Measurements from ENCODE around the gene MCHR1. TPM values are rescaled to one million over a fixed set of nuclear protein-coding genes. Genes with fewer than 3 reads are reported as not detected.

MCHR1 gene
- total and polyA plus RNA-seq, 9 of the 15 experiments (the other 6 are each of a cell fraction or from before 2014, with no cell fraction given) = 0.03 to 0.50 TPM; not detected in 7

DNA sequence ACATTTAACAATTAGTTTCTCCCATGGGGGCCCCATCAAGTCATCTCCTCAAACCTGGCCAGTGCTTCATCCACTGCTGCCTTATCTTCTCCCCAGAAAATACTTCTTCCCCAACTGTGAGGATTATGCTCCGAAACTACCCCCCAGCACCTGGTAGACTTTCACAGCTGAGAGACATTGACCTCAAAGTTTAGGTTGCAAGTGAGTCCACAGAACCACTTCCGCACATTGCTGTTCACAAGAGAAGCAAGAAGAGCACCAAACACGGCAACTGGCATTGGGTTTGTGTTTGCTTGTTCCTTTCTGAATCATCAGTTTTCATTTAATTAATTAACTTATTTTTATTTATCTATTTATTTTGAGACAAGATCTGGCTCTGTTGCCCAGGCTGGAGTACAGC is 6.1 kb downstream of the MCHR1 start:
- ATAC-seq = no peak
- 16% methylated on average over 3 of the region's 3 CpGs for WGBS (ENCODE audit: insufficient coverage, low coverage, missing lambda C conversion rate)
- Histone ChIP-seq H3K27ac (ENCODE audit: extremely low read depth, low read depth, low read length) (no peak overlapping the region), H3K36me3 (ENCODE audit: control insufficient read depth, insufficient read depth, low read length) (no peaks in the 10 kb centered on the region), H3K9me3 (replicated peaks; ENCODE audit: control insufficient read depth, insufficient read depth, low read depth, low read length) (no peaks in the 10 kb centered on the region), H3K9ac (ENCODE audit: insufficient read depth in 1 of 2, low read depth in 2 of 2, low read length in 2 of 2) (no peak overlapping the region), H3K79me2 (ENCODE audit: control insufficient read depth, insufficient read depth, low read length) (no peaks in the 10 kb centered on the region), H3K4me1 (replicated peaks in 1 of 2; ENCODE audit: control insufficient read depth in 2 of 2, insufficient read depth in 2 of 2, low read length in 2 of 2) (peaks cover 0 to 5% of the 10 kb centered on the region in 2 experiments; a peak in 2 of 5 replicates), H3K9me1 (ENCODE audit: control insufficient read depth, insufficient read depth, low read length) (no peaks in the 10 kb centered on the region), H3K4me3 (no peak overlapping the region), H2AFZ (ENCODE audit: low read depth, low read length) (no peak overlapping the region), H4K20me1 (replicated peaks; ENCODE audit: control insufficient read depth, insufficient read depth, low read length) (no peaks in the 10 kb centered on the region), H3K27me3 (ENCODE audit: control insufficient read depth in 2 of 2, insufficient read depth in 2 of 2, low read length in 2 of 2) (peaks cover 0 to 16% of the 10 kb centered on the region in 2 experiments; a peak in 2 of 5 replicates), H3K4me2 (ENCODE audit: insufficient read depth, low read length) (no peak overlapping the region)
- no peak for FAIRE-seq
- ChIA-PET POLR2A (interaction anchor here (0.7 to 0.8 kb wide), 2 partner anchors 8 to 34 kb away, joined by 3 read pairs; no protein-coding TSS in a partner anchor), CTCF (ENCODE audit: low intra/inter-chr PET ratio) (no interaction called here)
- intact Hi-C loops (cut with micrococcal nuclease) (no loop called here), in situ Hi-C loops (cut with MboI) (loop anchor here (10.0 kb wide), 1 partner anchor 69 kb away; no protein-coding TSS in a partner anchor)
- no peak for DNase-seq (ENCODE audit: extremely low read depth in 1 of 4, low spot score in 3 of 4)
- BruUV-seq (replicated peaks) = no TSS peak
- TF ChIP-seq, protein P1, sequence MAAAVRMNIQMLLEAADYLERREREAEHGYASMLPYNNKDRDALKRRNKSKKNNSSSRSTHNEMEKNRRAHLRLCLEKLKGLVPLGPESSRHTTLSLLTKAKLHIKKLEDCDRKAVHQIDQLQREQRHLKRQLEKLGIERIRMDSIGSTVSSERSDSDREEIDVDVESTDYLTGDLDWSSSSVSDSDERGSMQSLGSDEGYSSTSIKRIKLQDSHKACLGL (CRISPR knock-in tag; IDR thresholded peaks at IDR 0.05; ENCODE audit: borderline replicate concordance, poor library complexity, severe bottlenecking) = no peak
- TF ChIP-seq, protein P2, sequence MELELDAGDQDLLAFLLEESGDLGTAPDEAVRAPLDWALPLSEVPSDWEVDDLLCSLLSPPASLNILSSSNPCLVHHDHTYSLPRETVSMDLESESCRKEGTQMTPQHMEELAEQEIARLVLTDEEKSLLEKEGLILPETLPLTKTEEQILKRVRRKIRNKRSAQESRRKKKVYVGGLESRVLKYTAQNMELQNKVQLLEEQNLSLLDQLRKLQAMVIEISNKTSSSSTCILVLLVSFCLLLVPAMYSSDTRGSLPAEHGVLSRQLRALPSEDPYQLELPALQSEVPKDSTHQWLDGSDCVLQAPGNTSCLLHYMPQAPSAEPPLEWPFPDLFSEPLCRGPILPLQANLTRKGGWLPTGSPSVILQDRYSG (tag; conservative IDR thresholded peaks at IDR 0.05; ENCODE audit: low read depth) = no peak
- TF ChIP-seq, protein P3, sequence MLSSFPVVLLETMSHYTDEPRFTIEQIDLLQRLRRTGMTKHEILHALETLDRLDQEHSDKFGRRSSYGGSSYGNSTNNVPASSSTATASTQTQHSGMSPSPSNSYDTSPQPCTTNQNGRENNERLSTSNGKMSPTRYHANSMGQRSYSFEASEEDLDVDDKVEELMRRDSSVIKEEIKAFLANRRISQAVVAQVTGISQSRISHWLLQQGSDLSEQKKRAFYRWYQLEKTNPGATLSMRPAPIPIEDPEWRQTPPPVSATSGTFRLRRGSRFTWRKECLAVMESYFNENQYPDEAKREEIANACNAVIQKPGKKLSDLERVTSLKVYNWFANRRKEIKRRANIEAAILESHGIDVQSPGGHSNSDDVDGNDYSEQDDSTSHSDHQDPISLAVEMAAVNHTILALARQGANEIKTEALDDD (IDR thresholded peaks at IDR 0.05) = no peak

All from K562 (cell line).